A549 (cell line): ENCODE measurements around the gene SH3GL2. TPM values are rescaled to one million over a fixed set of nuclear protein-coding genes. Genes with fewer than 3 reads are reported as not detected.

Experiments used
- ATAC-seq, 2 experiments: fragments of 200-7000 bp in 1 of 2; fragments of >200 bp in 1 of 2; cut with Nextera tagmentation in 1 of 2; cut with Tn5 transposase in 1 of 2; 3 replicates each; pipeline versions ENCODE4 v1.8.0 to v1.9.1; 2018 to 2020; ENCODE audit warnings: mild to moderate bottlenecking in 1 of 2, moderate library complexity in 1 of 2
- CTCF ChIA-PET: fragments of 300-600 bp; sonication (Branson Sonifier 250); formaldehyde crosslinking; extraction: SDS; loops from one replicate; lab custom pipeline; 2021; ENCODE audit warnings: antibody characterized with exemption, inconsistent platforms; lab: Yijun Ruan, JAX
- POLR2A ChIA-PET: fragments of 350-600 bp; formaldehyde crosslinking; extraction: SDS; loops from one replicate; lab custom pipeline; 2021; ENCODE audit warnings: antibody characterized with exemption, inconsistent platforms; lab: Yijun Ruan, JAX
- DNase-seq, 2 experiments: peaks; one replicate each; pipeline versions ENCODE4 v3.0.0 to v3.0.0-alpha.2; 2011 to 2016; ENCODE audit warnings: low read depth in 1 of 2, low spot score in 1 of 2
- FAIRE-seq: peaks from 2 replicates; lab custom pipeline; 2011; peaks lifted over from hg19 to GRCh38; lab: Jason Lieb, UNC
- H3K27ac ChIP-seq, 2 experiments: fragments of >200 bp; sonication (Bioruptor Twin); formaldehyde crosslinking; 3 replicates each; pipeline ENCODE4 v1.5.1; 2016 to 2017
- H3K4me1 ChIP-seq: fragments of >200 bp; sonication (Bioruptor Twin); formaldehyde crosslinking; 3 replicates; pipeline ENCODE4 v1.6.1; 2016
- H3K4me2 ChIP-seq: fragments of >200 bp; sonication (Bioruptor Twin); formaldehyde crosslinking; 3 replicates; pipeline ENCODE4 v1.6.1; 2016
- H3K4me3 ChIP-seq: fragments of >200 bp; sonication (Bioruptor Twin); formaldehyde crosslinking; 3 replicates; pipeline ENCODE4 v1.5.1; 2016
- H3K9me3 ChIP-seq: fragments of >200 bp; sonication (Bioruptor Twin); formaldehyde crosslinking; 3 replicates; pipeline ENCODE4 v1.6.1; 2016
- ATOH8 ChIP-seq: fragments of 250-450 bp; sonication (Bioruptor Pico); IDR thresholded peaks from 2 replicates; pipeline ENCODE4 v1.5.0; 2020; ENCODE audit warnings: low read depth, mild to moderate bottlenecking, moderate library complexity
- BCL3 ChIP-seq: fragments of >200 bp; sonication (Bioruptor Twin); formaldehyde crosslinking; IDR thresholded peaks from 3 replicates; pipeline ENCODE4 v1.6.1; 2016
- CBX2 ChIP-seq: fragments of 200-600 bp; sonication (generic); IDR thresholded peaks from 2 replicates; pipeline ENCODE4 v1.6.1; 2016; ENCODE audit warnings: low read depth, mild to moderate bottlenecking, borderline replicate concordance
- CBX8 ChIP-seq: fragments of 200-600 bp; sonication (generic); IDR thresholded peaks from 2 replicates; pipeline ENCODE4 v1.6.1; 2016
- CEBPB ChIP-seq, 2 experiments: fragments of >200 bp in 1 of 2; sonication (Bioruptor Twin) in 1 of 2; formaldehyde crosslinking in 1 of 2; IDR thresholded peaks; 2 replicates each; pipeline ENCODE4 v1.6.1; 2012 to 2016
- CHD4 ChIP-seq: fragments of 200-600 bp; sonication (generic); IDR thresholded peaks from 2 replicates; pipeline ENCODE4 v1.6.1; 2016; ENCODE audit warnings: antibody characterized with exemption, mild to moderate bottlenecking, borderline replicate concordance
- EHF ChIP-seq: fragments of 250-450 bp; sonication (Bioruptor Pico); IDR thresholded peaks from 2 replicates; pipeline ENCODE4 v1.5.0; 2020; ENCODE audit warnings: mild to moderate bottlenecking
- ESRRA ChIP-seq: fragments of 150-350 bp; IDR thresholded peaks from 2 replicates; pipeline ENCODE4 v1.6.1; 2014; ENCODE audit warnings: mild to moderate bottlenecking, low read length, borderline replicate concordance
- FOSB ChIP-seq: fragments of 250-450 bp; sonication (Bioruptor Pico); IDR thresholded peaks from 2 replicates; pipeline ENCODE4 v1.5.0; 2020; ENCODE audit warnings: mild to moderate bottlenecking, moderate library complexity
- GATA3 ChIP-seq: IDR thresholded peaks from 2 replicates; pipeline ENCODE4 v1.6.1; 2012; ENCODE audit warnings: borderline replicate concordance
- HDAC2 ChIP-seq: fragments of 200-600 bp; sonication (generic); IDR thresholded peaks from 2 replicates; pipeline ENCODE4 v1.6.1; 2016
- HEYL ChIP-seq: fragments of 250-450 bp; sonication (Bioruptor Pico); IDR thresholded peaks from 2 replicates; pipeline ENCODE4 v1.8.0; 2021; ENCODE audit warnings: mild to moderate bottlenecking, moderate library complexity
- HOXA7 ChIP-seq: fragments of 250-450 bp; sonication (Bioruptor Pico); IDR thresholded peaks from 2 replicates; pipeline ENCODE4 v1.5.0; 2020; ENCODE audit warnings: mild to moderate bottlenecking, moderate library complexity
- HOXB13 ChIP-seq: fragments of 250-450 bp; sonication (Bioruptor Pico); IDR thresholded peaks from 2 replicates; pipeline ENCODE4 v1.5.0; 2020; ENCODE audit warnings: low read depth, mild to moderate bottlenecking, moderate library complexity
- HOXB5 ChIP-seq: fragments of 250-450 bp; sonication (Bioruptor Pico); IDR thresholded peaks from 2 replicates; pipeline ENCODE4 v1.5.0; 2020; ENCODE audit warnings: mild to moderate bottlenecking, moderate library complexity
- KDM1A ChIP-seq: fragments of 200-600 bp; sonication (generic); IDR thresholded peaks from 2 replicates; pipeline ENCODE4 v1.6.1; 2016; ENCODE audit warnings: low read depth, mild to moderate bottlenecking
- MAZ ChIP-seq: fragments of 150-350 bp; IDR thresholded peaks from 2 replicates; pipeline ENCODE4 v1.6.1; 2014; ENCODE audit warnings: antibody characterized with exemption, low read depth, low read length, borderline replicate concordance
- NFE2L2 ChIP-seq: fragments of 150-350 bp; conservative IDR thresholded peaks from 2 replicates; pipeline ENCODE4 v1.6.1; 2014; ENCODE audit warnings: low read length
- POLR2A ChIP-seq: IDR thresholded peaks from 2 replicates; pipeline ENCODE4 v1.6.1; 2012; ENCODE audit warnings: mild to moderate bottlenecking, low read length
- POLR2AphosphoS2 ChIP-seq: conservative IDR thresholded peaks from 2 replicates; pipeline ENCODE4 v1.6.1; 2012; ENCODE audit warnings: low read length, improper control_type of control experiment, inconsistent platforms
- RFX5 ChIP-seq: fragments of 450-650 bp; IDR thresholded peaks from 2 replicates; pipeline ENCODE4 v1.7.1; 2014; ENCODE audit warnings: antibody characterized with exemption, mild to moderate bottlenecking, moderate library complexity
- RNF2 ChIP-seq: fragments of 200-600 bp; sonication (generic); IDR thresholded peaks from 2 replicates; pipeline ENCODE4 v1.6.1; 2016; ENCODE audit warnings: low read depth, mild to moderate bottlenecking, antibody characterized with exemption, moderate library complexity, borderline replicate concordance
- SREBF2 ChIP-seq: fragments of 450-650 bp; IDR thresholded peaks from 2 replicates; pipeline ENCODE4 v1.6.1; 2014; ENCODE audit warnings: mild to moderate bottlenecking, moderate library complexity
- TFCP2L1 ChIP-seq: fragments of 250-450 bp; sonication (Bioruptor Pico); IDR thresholded peaks from 2 replicates; pipeline ENCODE4 v1.5.0; 2021; ENCODE audit warnings: mild to moderate bottlenecking
- ZC3H11A ChIP-seq: fragments of 450-650 bp; IDR thresholded peaks from 2 replicates; pipeline ENCODE4 v1.6.1; 2014; ENCODE audit warnings: antibody characterized with exemption, mild to moderate bottlenecking
- ZNF302 ChIP-seq: fragments of 250-450 bp; sonication (Bioruptor Pico); IDR thresholded peaks from 2 replicates; pipeline ENCODE4 v1.9.0; 2021; ENCODE audit warnings: inconsistent platforms, mild to moderate bottlenecking, moderate library complexity
- WGBS: methylation state at CpG from one replicate; pipeline ENCODE4 v1.1.6; 2017; ENCODE audit errors: missing lambda C conversion rate; 5-methylcytosine and 5-hydroxymethylcytosine counted together
- polyA plus RNA-seq, 4 experiments: library from polyadenylated mRNA; depleted of rRNA in 3 of 4; stranded (reverse); fragments of >200 nt; fragmentation: RNase III in 1 of 4; extraction: RNeasy Plus Mini Kit Qiagen cat#74134 plus additional on column Dnase treatment in 1 of 4; gene quantifications; 2 replicates in 3 of 4; 3 replicates in 1 of 4; pipeline ENCODE4 v1.2.3, GENCODE V29; 2011 to 2017
- TF ChIP-seq, protein P1 (sequence below): fragments of >200 bp; sonication (Bioruptor Twin); formaldehyde crosslinking; IDR thresholded peaks from 3 replicates; pipeline ENCODE4 v1.5.1; 2016
- TF ChIP-seq, protein P2 (sequence below): IDR thresholded peaks from 2 replicates; pipeline ENCODE4 v1.6.1; 2012
- TF ChIP-seq, protein P3 (sequence below): fragments of 150-350 bp; IDR thresholded peaks from 2 replicates; pipeline ENCODE4 v1.6.1; 2014; ENCODE audit warnings: low read depth, mild to moderate bottlenecking, low read length

The SH3GL2 gene
- polyA plus RNA-seq, 2 of the 4 experiments (the other 2 are of a cell fraction), result 0.03 TPM

DNA sequence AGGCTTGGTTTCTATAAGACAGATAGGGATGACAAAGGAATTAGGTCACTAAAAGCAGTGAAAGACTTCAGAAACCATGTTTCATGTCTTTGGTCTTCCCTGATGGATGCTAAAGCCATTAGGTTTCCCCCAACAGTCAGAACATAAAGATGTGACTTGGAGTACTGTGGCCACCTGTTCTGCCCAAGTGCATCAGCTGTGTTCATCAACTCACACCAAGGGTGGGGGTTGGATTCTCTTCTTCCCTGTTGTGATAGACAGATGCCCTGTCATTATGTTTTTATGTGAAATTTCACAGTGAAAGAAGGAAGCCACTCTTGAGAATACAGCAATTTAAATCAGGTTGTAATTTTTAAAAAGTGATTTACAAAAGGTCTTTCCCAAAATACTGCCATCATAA, 196.8 kb downstream of the SH3GL2 start:
- DNase-seq (no peak), FAIRE-seq (no peak), ATAC-seq (no peak)
- no peak overlapping the region for H3K4me3 ChIP-seq
- TF ChIP-seq, protein P1, sequence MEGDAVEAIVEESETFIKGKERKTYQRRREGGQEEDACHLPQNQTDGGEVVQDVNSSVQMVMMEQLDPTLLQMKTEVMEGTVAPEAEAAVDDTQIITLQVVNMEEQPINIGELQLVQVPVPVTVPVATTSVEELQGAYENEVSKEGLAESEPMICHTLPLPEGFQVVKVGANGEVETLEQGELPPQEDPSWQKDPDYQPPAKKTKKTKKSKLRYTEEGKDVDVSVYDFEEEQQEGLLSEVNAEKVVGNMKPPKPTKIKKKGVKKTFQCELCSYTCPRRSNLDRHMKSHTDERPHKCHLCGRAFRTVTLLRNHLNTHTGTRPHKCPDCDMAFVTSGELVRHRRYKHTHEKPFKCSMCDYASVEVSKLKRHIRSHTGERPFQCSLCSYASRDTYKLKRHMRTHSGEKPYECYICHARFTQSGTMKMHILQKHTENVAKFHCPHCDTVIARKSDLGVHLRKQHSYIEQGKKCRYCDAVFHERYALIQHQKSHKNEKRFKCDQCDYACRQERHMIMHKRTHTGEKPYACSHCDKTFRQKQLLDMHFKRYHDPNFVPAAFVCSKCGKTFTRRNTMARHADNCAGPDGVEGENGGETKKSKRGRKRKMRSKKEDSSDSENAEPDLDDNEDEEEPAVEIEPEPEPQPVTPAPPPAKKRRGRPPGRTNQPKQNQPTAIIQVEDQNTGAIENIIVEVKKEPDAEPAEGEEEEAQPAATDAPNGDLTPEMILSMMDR, result no peak
- TF ChIP-seq POLR2A (no peak), CBX2 (no peak), HEYL (CRISPR knock-in tag) (no peak), ZC3H11A (no peak), EHF (CRISPR knock-in tag) (no peak), BCL3 (no peak), POLR2AphosphoS2 (no peak), GATA3 (no peak), FOSB (CRISPR knock-in tag) (no peak), CEBPB (IDR thresholded peaks at IDR 0.05) (no peak), HOXA7 (CRISPR knock-in tag) (no peak)
- TF ChIP-seq, protein P2, sequence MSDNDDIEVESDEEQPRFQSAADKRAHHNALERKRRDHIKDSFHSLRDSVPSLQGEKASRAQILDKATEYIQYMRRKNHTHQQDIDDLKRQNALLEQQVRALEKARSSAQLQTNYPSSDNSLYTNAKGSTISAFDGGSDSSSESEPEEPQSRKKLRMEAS, result no peak
- no peak overlapping the region for H3K4me2 ChIP-seq
- CTCF ChIA-PET, result no interaction called here
- no peaks in the 10 kb centered on the region for H3K4me1 ChIP-seq
- no peak overlapping the region for H3K27ac ChIP-seq
- POLR2A ChIA-PET, result no interaction called here
- H3K9me3 ChIP-seq, result no peaks in the 10 kb centered on the region

GRCh38 chr9:17776735-17777134, 197.9 kb downstream of the SH3GL2 start:
- 3% methylated on average over 3 of the region's 3 CpGs for WGBS

DNA sequence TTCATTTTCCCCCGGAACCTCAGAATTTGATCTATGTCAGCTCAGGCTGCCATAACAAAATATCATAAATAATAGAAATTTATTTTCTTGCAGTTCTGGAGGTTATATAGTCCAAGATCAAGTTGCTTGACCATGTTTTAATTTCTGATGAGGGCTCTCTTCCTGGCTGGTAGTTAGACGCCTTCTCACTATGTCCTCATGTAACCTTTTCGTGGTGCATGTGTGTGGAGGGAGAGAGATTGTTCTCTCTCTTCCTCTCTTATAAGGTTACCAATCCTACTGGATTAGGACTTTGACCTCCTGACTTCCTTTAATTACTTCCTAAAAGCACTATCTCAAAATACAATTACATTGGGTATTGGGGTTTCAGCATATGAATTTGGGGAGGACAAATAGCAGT, 198.6 kb downstream of the SH3GL2 start:
- H3K9me3 ChIP-seq, result no peaks in the 10 kb centered on the region
- DNase-seq (no peak), ATAC-seq (no peak), FAIRE-seq (no peak)
- H3K4me1 ChIP-seq, result no peaks in the 10 kb centered on the region
- 52% methylated on average over 3 of the region's 3 CpGs for WGBS
- CTCF ChIA-PET, result no interaction called here
- no peak overlapping the region for H3K4me2 ChIP-seq
- POLR2A ChIA-PET, result no interaction called here
- H3K27ac ChIP-seq, result no peak overlapping the region
- TF ChIP-seq RNF2 (no peak), ZNF302 (no peak), HOXB13 (CRISPR knock-in tag) (no peak), ESRRA (no peak), CBX8 (no peak), KDM1A (no peak), CHD4 (no peak)
- TF ChIP-seq, protein P3, sequence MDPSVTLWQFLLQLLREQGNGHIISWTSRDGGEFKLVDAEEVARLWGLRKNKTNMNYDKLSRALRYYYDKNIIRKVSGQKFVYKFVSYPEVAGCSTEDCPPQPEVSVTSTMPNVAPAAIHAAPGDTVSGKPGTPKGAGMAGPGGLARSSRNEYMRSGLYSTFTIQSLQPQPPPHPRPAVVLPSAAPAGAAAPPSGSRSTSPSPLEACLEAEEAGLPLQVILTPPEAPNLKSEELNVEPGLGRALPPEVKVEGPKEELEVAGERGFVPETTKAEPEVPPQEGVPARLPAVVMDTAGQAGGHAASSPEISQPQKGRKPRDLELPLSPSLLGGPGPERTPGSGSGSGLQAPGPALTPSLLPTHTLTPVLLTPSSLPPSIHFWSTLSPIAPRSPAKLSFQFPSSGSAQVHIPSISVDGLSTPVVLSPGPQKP, result no peak
- no peak overlapping the region for H3K4me3 ChIP-seq

More at GRCh38 chr9:17776735-17777134, 197.9 kb downstream of the SH3GL2 start:
- Histone ChIP-seq H3K9me3 (no peaks in the 10 kb centered on the region), H3K27ac (no peak overlapping the region), H3K4me3 (no peak overlapping the region), H3K4me1 (no peaks in the 10 kb centered on the region), H3K4me2 (no peak overlapping the region)
- TF ChIP-seq RFX5, result no peak
- no peak for TF ChIP-seq HOXA7 (CRISPR knock-in tag)
- no peak for TF ChIP-seq CEBPB (IDR thresholded peaks at IDR 0.05)
- no peak for TF ChIP-seq CHD4
- no peak for TF ChIP-seq ATOH8
- TF ChIP-seq TFCP2L1 (CRISPR knock-in tag), result no peak
- no peak for TF ChIP-seq HOXB13 (CRISPR knock-in tag)
- no peak for TF ChIP-seq MAZ
- no peak for TF ChIP-seq HDAC2
- TF ChIP-seq HOXB5 (CRISPR knock-in tag), result no peak
- no peak for TF ChIP-seq SREBF2
- no peak for TF ChIP-seq NFE2L2
- TF ChIP-seq FOSB (CRISPR knock-in tag), result no peak
- DNase-seq (no peak), ATAC-seq (no peak), FAIRE-seq (no peak)
- POLR2A ChIA-PET, result no interaction called here
- CTCF ChIA-PET, result no interaction called here
